Smooth muscle cell (in vitro differentiated cells): Measurements from ENCODE around the gene CSMD2. TPM values are rescaled to one million over a fixed set of nuclear protein-coding genes. Genes with fewer than 3 reads are reported as not detected.

ENCODE experiments used
- DNase-seq: peaks from one replicate; lab custom pipeline; 2025; ENCODE audit not compliant: unreplicated experiment; lab: John Stamatoyannopoulos, UW
- H2AFZ ChIP-seq: fragments of 200-600 bp; sonication (generic); 2 replicates; pipeline ENCODE4 v1.6.0; 2016; ENCODE audit warnings: antibody characterized with exemption, low read depth, mild to moderate bottlenecking
- H3F3A ChIP-seq: fragments of 200-600 bp; sonication (generic); 2 replicates; pipeline ENCODE4 v1.6.0; 2017; ENCODE audit warnings: antibody characterized with exemption, low read depth
- H3K27ac ChIP-seq: fragments of 200-600 bp; sonication (generic); 2 replicates; pipeline ENCODE4 v1.5.1; 2016; ENCODE audit warnings: low read depth, mild to moderate bottlenecking
- H3K27me3 ChIP-seq: fragments of 200-600 bp; sonication (generic); 2 replicates; pipeline ENCODE4 v1.6.1; 2016; ENCODE audit warnings: low read depth, mild to moderate bottlenecking
- H3K36me3 ChIP-seq: fragments of 200-600 bp; sonication (generic); 2 replicates; pipeline ENCODE4 v1.5.1; 2016; ENCODE audit warnings: low read depth
- H3K4me1 ChIP-seq: fragments of 200-600 bp; sonication (generic); 2 replicates; pipeline ENCODE4 v1.5.1; 2016; ENCODE audit warnings: low read depth
- H3K4me2 ChIP-seq: fragments of 200-600 bp; sonication (generic); 2 replicates; pipeline ENCODE4 v1.6.0; 2016; ENCODE audit warnings: mild to moderate bottlenecking
- H3K4me3 ChIP-seq: fragments of 200-600 bp; sonication (generic); 2 replicates; pipeline ENCODE4 v1.5.1; 2016; ENCODE audit warnings: mild to moderate bottlenecking
- H3K79me2 ChIP-seq: fragments of 200-600 bp; sonication (generic); 2 replicates; pipeline ENCODE4 v1.6.0; 2016; ENCODE audit warnings: low read depth, mild to moderate bottlenecking
- H3K9ac ChIP-seq: fragments of 200-600 bp; sonication (generic); 2 replicates; pipeline ENCODE4 v1.6.0; 2016; ENCODE audit warnings: low read depth
- H3K9me3 ChIP-seq: fragments of 200-600 bp; sonication (generic); replicated peaks from 2 replicates; pipeline ENCODE4 v1.5.1; 2016; ENCODE audit warnings: low read depth
- H4K20me1 ChIP-seq: fragments of 200-600 bp; sonication (generic); 2 replicates; pipeline ENCODE4 v1.6.0; 2016; ENCODE audit warnings: low read depth
- CTCF ChIP-seq: fragments of 200-600 bp; sonication (generic); IDR thresholded peaks from 2 replicates; pipeline ENCODE4 v1.5.1; 2017; ENCODE audit warnings: borderline replicate concordance, mild to moderate bottlenecking, antibody characterized with exemption; ENCODE audit not compliant: insufficient read depth, poor library complexity, severe bottlenecking
- WGBS: methylation state at CpG from one replicate; pipeline ENCODE4 v1.1.7; 2016; ENCODE audit warnings: low lambda C conversion rate; 5-methylcytosine and 5-hydroxymethylcytosine counted together
- polyA plus RNA-seq: library from polyadenylated mRNA; unstranded; fragments of >200 nt; fragmentation: Nextera tagmentation; extraction: Ambion mirVana; gene quantifications from 2 replicates; pipeline ENCODE4 v1.2.1, GENCODE V29; 2016
- total RNA-seq: library from RNA; depleted of rRNA; stranded (reverse); fragments of >200 nt; gene quantifications from 2 replicates; pipeline ENCODE4 v1.2.3, GENCODE V29; 2014

Gene CSMD2
- total and polyA plus RNA-seq, 2 experiments from 2014 or later: 0.65 to 1.8 TPM

GRCh38 chr1:33846861-33847260 is 318.2 kb downstream of the CSMD2 start:
- Histone ChIP-seq H3K27me3 (no peaks in the 10 kb centered on the region), H3K36me3 (no peaks in the 10 kb centered on the region), H3F3A (no peaks in the 10 kb centered on the region), H3K4me3 (no peak overlapping the region), H3K4me2 (no peak overlapping the region), H3K27ac (no peak overlapping the region), H3K4me1 (no peaks in the 10 kb centered on the region), H3K9ac (no peak overlapping the region), H3K79me2 (no peaks in the 10 kb centered on the region), H2AFZ (no peak overlapping the region), H3K9me3 (no peaks in the 10 kb centered on the region), H4K20me1 (no peaks in the 10 kb centered on the region)
- DNase-seq: no peak
- WGBS: 95% methylated on average over 7 of the region's 8 CpGs
- no peak for TF ChIP-seq CTCF

- no peaks in the 10 kb centered on the region for H3K9me3 ChIP-seq
- H4K20me1 ChIP-seq: no peaks in the 10 kb centered on the region
- H3K27ac ChIP-seq: no peak overlapping the region
- H3K36me3 ChIP-seq: no peaks in the 10 kb centered on the region
- H3K27me3 ChIP-seq: no peaks in the 10 kb centered on the region
- H3K4me3 ChIP-seq: no peak overlapping the region
- H3F3A ChIP-seq: no peaks in the 10 kb centered on the region
- DNase-seq: no peak
- no peaks in the 10 kb centered on the region for H3K4me1 ChIP-seq
- no peak for TF ChIP-seq CTCF
- no peaks in the 10 kb centered on the region for H3K79me2 ChIP-seq
- no peak overlapping the region for H3K9ac ChIP-seq
- H2AFZ ChIP-seq: no peak overlapping the region
- WGBS: 88% methylated on average over 5 of the region's 5 CpGs
- H3K4me2 ChIP-seq: no peak overlapping the region
Measured at GRCh38 chr1:33844166-33844565, 320.9 kb downstream of the CSMD2 start.

GRCh38 chr1:33842348-33842747 is 322.7 kb downstream of the CSMD2 start:
- no peaks in the 10 kb centered on the region for H3K79me2 ChIP-seq

More at GRCh38 chr1:33842348-33842747, 322.7 kb downstream of the CSMD2 start:
- no peak overlapping the region for H3K4me2 ChIP-seq
- H3K27ac ChIP-seq: no peak overlapping the region
- 90% methylated on average over 5 of the region's 5 CpGs for WGBS
- H3K9me3 ChIP-seq: no peaks in the 10 kb centered on the region
- no peaks in the 10 kb centered on the region for H3K4me1 ChIP-seq
- no peaks in the 10 kb centered on the region for H3F3A ChIP-seq
- DNase-seq: no peak
- H3K36me3 ChIP-seq: no peaks in the 10 kb centered on the region
- H4K20me1 ChIP-seq: no peaks in the 10 kb centered on the region
- TF ChIP-seq CTCF: no peak
- H2AFZ ChIP-seq: no peak overlapping the region
- H3K27me3 ChIP-seq: no peaks in the 10 kb centered on the region
- no peak overlapping the region for H3K4me3 ChIP-seq
- no peak overlapping the region for H3K9ac ChIP-seq
